ENCODE results near the gene MPZL3.
A peak's percentile ranks its signal among the peaks of the same experiment; 100 is the strongest.
"Not testable (repeated sequence)": the region's sequence is repeated elsewhere in the genome, so short reads cannot be mapped to it uniquely, and the experiment has no call there.

MPZL3 gene

GRCh38 chr11:118206391-118207031, 45.7 kb downstream of the MPZL3 start:
- peak overlapping the region; percentile 73 for H3K4me3 Mint-ChIP-seq
- H3K27me3 Mint-ChIP-seq (ENCODE audit: low read depth), result no peaks in the 10 kb centered on the region
- peaks cover 46% of the 10 kb centered on the region for H3K4me1 Mint-ChIP-seq (ENCODE audit: low read depth)
- no peak for DNase-seq (ENCODE audit: low spot score)
- peaks cover 3% of the 10 kb centered on the region for H3K9me3 Mint-ChIP-seq
- peak overlapping the region; percentile 94 for H3K27ac Mint-ChIP-seq
- peaks cover 38% of the 10 kb centered on the region for H3K36me3 Mint-ChIP-seq (ENCODE audit: low read depth)

GRCh38 chr11:118205606-118206378, 46.4 kb downstream of the MPZL3 start:
- no peak for DNase-seq (ENCODE audit: low spot score)
- Mint-ChIP-seq H3K9me3 (peaks cover 3% of the 10 kb centered on the region), H3K27ac (peak overlapping the region; percentile 94), H3K4me3 (peak overlapping the region; percentile 73), H3K27me3 (ENCODE audit: low read depth) (no peaks in the 10 kb centered on the region), H3K36me3 (ENCODE audit: low read depth) (peaks cover 33% of the 10 kb centered on the region), H3K4me1 (ENCODE audit: low read depth) (peaks cover 43% of the 10 kb centered on the region)

GRCh38 chr11:118202599-118203422, 49.4 kb downstream of the MPZL3 start:
- H3K36me3 Mint-ChIP-seq (ENCODE audit: low read depth), result peaks cover 23% of the 10 kb centered on the region
- no peaks in the 10 kb centered on the region for H3K27me3 Mint-ChIP-seq (ENCODE audit: low read depth)
- DNase-seq (ENCODE audit: low spot score), result peak; percentile 78
- peaks cover 3% of the 10 kb centered on the region for H3K9me3 Mint-ChIP-seq
- H3K4me3 Mint-ChIP-seq, result no peak overlapping the region
- peaks cover 36% of the 10 kb centered on the region for H3K4me1 Mint-ChIP-seq (ENCODE audit: low read depth)
- H3K27ac Mint-ChIP-seq, result no peak overlapping the region

- no peaks in the 10 kb centered on the region for H3K27me3 Mint-ChIP-seq (ENCODE audit: low read depth)
- peaks cover 3% of the 10 kb centered on the region for H3K9me3 Mint-ChIP-seq
- no peak overlapping the region for H3K27ac Mint-ChIP-seq
- DNase-seq (ENCODE audit: low spot score), result no peak
- H3K4me1 Mint-ChIP-seq (ENCODE audit: low read depth), result peaks cover 30% of the 10 kb centered on the region
- H3K36me3 Mint-ChIP-seq (ENCODE audit: low read depth), result peaks cover 18% of the 10 kb centered on the region
- H3K4me3 Mint-ChIP-seq, result no peak overlapping the region
These were observed 50.2 kb downstream of the MPZL3 start for GRCh38 chr11:118201966-118202365.

- Mint-ChIP-seq H3K4me1 (ENCODE audit: low read depth) (peaks cover 22% of the 10 kb centered on the region), H3K27ac (no peak overlapping the region), H3K9me3 (peaks cover under 1% of the 10 kb centered on the region), H3K27me3 (ENCODE audit: low read depth) (no peaks in the 10 kb centered on the region), H3K36me3 (ENCODE audit: low read depth) (peaks cover 20% of the 10 kb centered on the region), H3K4me3 (no peak overlapping the region)
- DNase-seq (ENCODE audit: low spot score), result peak; percentile 80
These were observed 51.1 kb downstream of the MPZL3 start for GRCh38 chr11:118200901-118201680.

GRCh38 chr11:118200497-118200896, 51.7 kb downstream of the MPZL3 start:
- Mint-ChIP-seq H3K36me3 (ENCODE audit: low read depth) (peaks cover 24% of the 10 kb centered on the region), H3K9me3 (no peaks in the 10 kb centered on the region), H3K4me3 (no peak overlapping the region), H3K27ac (no peak overlapping the region), H3K4me1 (ENCODE audit: low read depth) (peaks cover 16% of the 10 kb centered on the region), H3K27me3 (ENCODE audit: low read depth) (no peaks in the 10 kb centered on the region)
- DNase-seq (ENCODE audit: low spot score), result no peak

- Mint-ChIP-seq H3K27me3 (ENCODE audit: low read depth) (no peaks in the 10 kb centered on the region), H3K4me3 (peak overlapping the region; percentile 7), H3K9me3 (no peaks in the 10 kb centered on the region), H3K36me3 (ENCODE audit: low read depth) (peaks cover 36% of the 10 kb centered on the region), H3K4me1 (ENCODE audit: low read depth) (peaks cover 12% of the 10 kb centered on the region), H3K27ac (peak overlapping the region; percentile 28)
- no peak for DNase-seq (ENCODE audit: low spot score)
These were observed 53.0 kb downstream of the MPZL3 start for GRCh38 chr11:118199135-118199534.

GRCh38 chr11:118198370-118198769, 53.8 kb downstream of the MPZL3 start:
- peaks cover 12% of the 10 kb centered on the region for H3K4me1 Mint-ChIP-seq (ENCODE audit: low read depth)
- H3K27ac Mint-ChIP-seq, result peak overlapping the region; percentile 24
- H3K27me3 Mint-ChIP-seq (ENCODE audit: low read depth), result no peaks in the 10 kb centered on the region
- no peaks in the 10 kb centered on the region for H3K9me3 Mint-ChIP-seq
- DNase-seq (ENCODE audit: low spot score), result peak; percentile 71
- peaks cover 43% of the 10 kb centered on the region for H3K36me3 Mint-ChIP-seq (ENCODE audit: low read depth)
- no peak overlapping the region for H3K4me3 Mint-ChIP-seq

- Mint-ChIP-seq H3K27ac (no peak overlapping the region), H3K9me3 (peaks cover 8% of the 10 kb centered on the region), H3K36me3 (ENCODE audit: low read depth) (peaks cover 58% of the 10 kb centered on the region), H3K4me1 (ENCODE audit: low read depth) (peaks cover 12% of the 10 kb centered on the region), H3K27me3 (ENCODE audit: low read depth) (peaks cover under 1% of the 10 kb centered on the region), H3K4me3 (no peak overlapping the region)
- no peak for DNase-seq (ENCODE audit: low spot score)
These were observed 57.1 kb downstream of the MPZL3 start for GRCh38 chr11:118194835-118195627.

GRCh38 chr11:118193910-118194566, 58.1 kb downstream of the MPZL3 start:
- Mint-ChIP-seq H3K4me1 (ENCODE audit: low read depth) (peaks cover 8% of the 10 kb centered on the region), H3K27me3 (ENCODE audit: low read depth) (peaks cover 4% of the 10 kb centered on the region), H3K4me3 (no peak overlapping the region)

GRCh38 chr11:118192817-118193216, 59.3 kb downstream of the MPZL3 start:
- not testable (repeated sequence) for H3K27me3 Mint-ChIP-seq (ENCODE audit: low read depth); H3K4me1 Mint-ChIP-seq (ENCODE audit: low read depth)

More at GRCh38 chr11:118193910-118194566, 58.1 kb downstream of the MPZL3 start:
- Mint-ChIP-seq H3K36me3 (ENCODE audit: low read depth) (peaks cover 57% of the 10 kb centered on the region), H3K27ac (no peak overlapping the region), H3K9me3 (peaks cover 8% of the 10 kb centered on the region)
- no peak for DNase-seq (ENCODE audit: low spot score)

GRCh38 chr11:118190942-118191506, 61.1 kb downstream of the MPZL3 start:
- not testable (repeated sequence) for H3K9me3 Mint-ChIP-seq; DNase-seq (ENCODE audit: low spot score); H3K27me3 Mint-ChIP-seq (ENCODE audit: low read depth); H3K4me1 Mint-ChIP-seq (ENCODE audit: low read depth); H3K4me3 Mint-ChIP-seq; H3K27ac Mint-ChIP-seq
- H3K36me3 Mint-ChIP-seq (ENCODE audit: low read depth), result peaks cover 44% of the 10 kb centered on the region

More at GRCh38 chr11:118192817-118193216, 59.3 kb downstream of the MPZL3 start:
- H3K27ac Mint-ChIP-seq; H3K4me3 Mint-ChIP-seq; H3K9me3 Mint-ChIP-seq; DNase-seq (ENCODE audit: low spot score): not testable (repeated sequence)
- H3K36me3 Mint-ChIP-seq (ENCODE audit: low read depth), result peaks cover 53% of the 10 kb centered on the region

Measured in T-helper 2 cell treated with Interferon-gamma antibody and Interleukin-4, amounts not matched to agents 5 μg/mL and 100 μg/mL, for 36 hours (primary cell).